ENCODE data around the gene SGCE.

The SGCE gene

GRCh38 chr7:94658826-94659225 is 2.9 kb upstream of the SGCE start:
- no peak for DNase-seq

GRCh38 chr7:94657771-94658693 is 2.1 kb upstream of the SGCE start:
- peak; percentile 90 to 93 for DNase-seq

- peak; percentile 2 to 16 for DNase-seq
Observed at GRCh38 chr7:94656925-94657731, 1.2 kb upstream of the SGCE start.

GRCh38 chr7:94656658-94656924 is 658 bp upstream of the SGCE start:
- DNase-seq: peak in 1 of 2 experiments; percentile 2

GRCh38 chr7:94655126-94655847 is 646 bp downstream of the SGCE start:
- peak; percentile 3 to 11 for DNase-seq

- no peak for DNase-seq
Observed at GRCh38 chr7:94654783-94655125, 1.2 kb downstream of the SGCE start.

- DNase-seq: no peak
Observed at GRCh38 chr7:94650147-94651051, 5.5 kb downstream of the SGCE start.

GRCh38 chr7:94649450-94649849 is 6.5 kb downstream of the SGCE start:
- DNase-seq: no peak

- no peak for DNase-seq
Observed at GRCh38 chr7:94648731-94649130, 7.2 kb downstream of the SGCE start.

- no peak for DNase-seq
Observed at GRCh38 chr7:94647295-94647694, 8.6 kb downstream of the SGCE start.

- no peak for DNase-seq
Observed at GRCh38 chr7:94643771-94644545, 12.0 kb downstream of the SGCE start.

GRCh38 chr7:94642838-94643653 is 12.9 kb downstream of the SGCE start:
- DNase-seq: no peak

GRCh38 chr7:94639384-94639783 is 16.5 kb downstream of the SGCE start:
- DNase-seq: no peak

GRCh38 chr7:94635687-94636086 is 20.2 kb downstream of the SGCE start:
- DNase-seq: no peak

- DNase-seq: no peak
Observed at GRCh38 chr7:94634502-94634901, 21.4 kb downstream of the SGCE start.

GRCh38 chr7:94633687-94634086 is 22.2 kb downstream of the SGCE start:
- DNase-seq: no peak

GRCh38 chr7:94633014-94633341 is 23.0 kb downstream of the SGCE start:
- no peak for DNase-seq

- no peak for DNase-seq
Observed at GRCh38 chr7:94632338-94633013, 23.5 kb downstream of the SGCE start.

GRCh38 chr7:94630855-94631254 is 25.1 kb downstream of the SGCE start:
- DNase-seq: no peak

- no peak for DNase-seq
Observed at GRCh38 chr7:94623820-94624219, 32.1 kb downstream of the SGCE start.

Data from activated CD4-positive, alpha-beta T cell treated with anti-CD3 and anti-CD28 coated beads, Interleukin-2, amount 50 U/mL, for 48 hours (primary cell).